ENCODE measurements around the gene RBM15B.

RBM15B gene

GRCh38 chr3:51392355-51393133 is 1.5 kb downstream of the RBM15B start:
- no peak for DNase-seq

DNA sequence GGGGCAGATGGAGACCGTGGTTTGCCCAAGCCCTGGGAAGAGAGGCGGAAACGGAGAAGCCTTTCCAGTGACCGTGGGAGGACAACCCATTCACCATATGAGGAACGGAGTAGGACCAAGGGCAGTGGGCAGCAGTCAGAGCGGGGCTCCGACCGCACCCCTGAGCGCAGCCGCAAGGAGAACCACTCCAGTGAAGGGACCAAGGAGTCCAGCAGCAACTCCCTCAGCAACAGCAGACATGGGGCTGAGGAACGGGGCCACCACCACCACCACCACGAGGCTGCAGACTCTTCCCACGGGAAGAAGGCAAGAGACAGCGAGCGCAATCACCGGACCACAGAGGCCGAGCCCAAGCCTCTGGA is 2.0 kb downstream of the RBM15B start:
- DNase-seq: no peak

DNA sequence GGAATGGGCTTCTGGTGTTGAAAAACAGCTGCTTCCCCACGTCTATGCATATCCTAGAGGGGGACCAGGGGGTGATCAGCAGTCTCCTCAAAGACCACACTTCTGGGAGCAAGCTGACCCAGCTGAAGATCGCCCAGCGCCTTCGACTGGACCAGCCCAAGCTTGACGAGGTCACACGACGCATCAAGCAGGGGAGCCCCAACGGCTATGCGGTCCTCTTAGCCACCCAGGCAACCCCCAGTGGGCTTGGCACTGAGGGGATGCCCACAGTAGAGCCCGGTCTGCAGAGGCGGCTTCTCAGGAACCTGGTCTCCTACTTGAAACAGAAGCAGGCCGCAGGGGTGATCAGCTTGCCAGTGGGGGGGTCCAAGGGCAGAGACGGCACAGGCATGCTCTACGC is 2.5 kb downstream of the RBM15B start:
- DNase-seq: no peak

DNA sequence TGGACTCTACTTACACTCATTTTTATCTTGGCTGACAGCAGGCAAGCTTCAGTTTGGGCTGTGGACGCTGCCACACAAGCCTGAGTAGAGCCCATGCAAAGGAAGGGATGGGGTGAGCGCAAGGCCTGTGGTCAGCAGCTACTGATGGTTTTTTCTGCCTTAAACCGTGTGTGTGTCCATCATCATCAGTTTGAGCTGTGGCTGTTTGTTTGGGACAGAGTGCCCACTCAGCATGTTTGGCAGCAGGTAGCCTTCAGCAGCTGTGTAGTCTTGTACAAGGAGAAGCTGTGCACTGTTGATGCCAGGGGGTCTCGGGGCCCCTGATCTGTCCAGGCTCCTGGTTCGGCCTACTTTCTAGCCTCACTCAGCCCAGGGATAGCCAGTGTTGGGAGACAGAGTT is 3.5 kb downstream of the RBM15B start:
- no peak for DNase-seq

DNA sequence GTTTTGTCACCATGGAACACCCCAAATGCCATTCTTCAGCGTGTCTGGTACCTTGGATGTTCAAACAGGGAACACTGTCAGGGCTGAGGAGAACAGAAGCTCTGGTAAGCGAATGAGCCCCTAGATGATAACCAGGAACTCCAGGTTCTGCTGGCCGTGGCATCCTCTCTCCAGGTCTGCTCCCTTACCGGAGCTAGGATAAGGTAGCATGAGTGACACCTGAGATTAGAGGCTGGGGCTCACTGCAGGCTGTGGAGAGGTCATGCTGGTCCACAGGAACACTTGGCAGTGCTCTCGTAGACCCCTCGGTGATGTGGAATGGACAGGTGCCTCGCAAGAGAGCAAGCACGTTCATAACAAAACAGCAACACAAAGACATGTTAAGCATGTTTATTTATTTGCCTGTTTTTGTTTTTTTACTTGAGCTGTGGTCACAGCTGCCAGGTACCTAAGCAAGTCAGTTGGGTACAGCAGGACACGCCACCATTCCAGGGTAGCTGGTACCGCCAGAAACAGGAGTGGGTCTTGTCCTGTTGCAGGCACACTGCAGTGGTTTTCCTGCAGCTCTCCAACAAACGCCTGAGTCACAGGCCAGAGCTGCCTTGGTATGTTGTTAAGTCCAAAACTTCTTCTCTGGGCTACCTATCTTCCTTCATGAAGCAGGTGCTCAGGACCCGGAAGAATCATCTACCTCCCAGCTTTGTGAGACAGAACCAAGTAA is 4.6 kb downstream of the RBM15B start:
- DNase-seq: no peak

DNA sequence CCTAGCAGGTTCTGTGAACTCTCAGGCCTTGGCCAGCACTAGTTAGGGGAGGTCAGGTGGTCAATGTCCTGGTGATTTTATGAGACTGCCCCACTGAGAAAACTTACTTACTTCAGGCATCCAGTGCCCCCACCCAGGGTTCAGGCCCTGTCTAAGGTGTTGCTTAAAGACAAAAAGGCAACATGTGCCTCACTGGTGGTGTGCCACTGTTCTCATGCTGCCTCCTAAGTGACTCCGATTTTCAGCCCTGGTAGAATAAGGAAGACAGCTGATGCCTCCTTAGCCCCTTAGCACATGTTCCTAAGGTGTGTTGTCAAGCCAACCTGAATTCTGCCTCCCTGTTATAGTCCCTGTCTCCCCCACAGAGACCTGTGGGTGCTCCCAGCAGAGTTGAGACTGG is 5.3 kb downstream of the RBM15B start:
- DNase-seq: no peak

- no peak for DNase-seq
Measured at GRCh38 chr3:51397392-51397791, 6.3 kb downstream of the RBM15B start.

GRCh38 chr3:51398595-51399310 is 7.7 kb downstream of the RBM15B start:
- DNase-seq: no peak

GRCh38 chr3:51400166-51400565 is 9.1 kb downstream of the RBM15B start:
- no peak for DNase-seq

DNA sequence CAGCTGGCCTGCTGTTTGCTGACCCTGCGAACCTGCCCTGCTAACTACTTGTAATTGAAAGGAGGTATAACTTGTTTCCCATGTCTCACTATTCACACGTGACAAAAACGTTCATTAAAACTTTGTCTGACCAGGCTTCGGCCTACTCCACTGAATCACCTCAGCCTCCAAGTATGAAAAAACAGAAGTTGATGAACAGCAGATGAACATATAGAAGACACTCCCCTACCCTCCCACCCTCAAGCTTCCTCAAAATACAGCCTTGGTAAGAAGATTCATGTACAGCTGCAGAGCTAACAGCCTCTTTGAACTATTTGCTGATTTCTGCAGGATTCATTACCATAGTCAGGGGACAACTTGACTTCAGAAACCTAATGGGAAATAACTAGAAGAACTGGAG is 10.7 kb downstream of the RBM15B start:
- no peak for DNase-seq

DNA sequence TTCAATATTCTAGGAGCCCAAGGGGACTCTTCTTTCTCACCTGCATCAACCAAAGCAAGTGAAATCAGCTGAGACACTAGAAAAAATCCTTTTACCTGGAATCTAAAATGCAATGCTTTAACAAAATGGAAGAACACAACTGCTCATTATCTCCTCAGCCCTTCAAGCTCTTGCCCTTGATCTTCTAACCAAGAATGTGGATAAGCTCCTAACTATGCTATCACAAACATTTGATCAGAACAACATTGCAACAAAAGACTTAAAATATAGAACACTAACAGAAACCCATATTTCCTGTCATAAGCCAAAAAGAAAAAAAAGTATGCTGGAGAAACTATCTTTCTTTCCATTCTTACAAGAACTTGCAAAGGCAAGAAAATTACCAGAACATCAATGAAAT is 12.6 kb downstream of the RBM15B start:
- no peak for DNase-seq

DNA sequence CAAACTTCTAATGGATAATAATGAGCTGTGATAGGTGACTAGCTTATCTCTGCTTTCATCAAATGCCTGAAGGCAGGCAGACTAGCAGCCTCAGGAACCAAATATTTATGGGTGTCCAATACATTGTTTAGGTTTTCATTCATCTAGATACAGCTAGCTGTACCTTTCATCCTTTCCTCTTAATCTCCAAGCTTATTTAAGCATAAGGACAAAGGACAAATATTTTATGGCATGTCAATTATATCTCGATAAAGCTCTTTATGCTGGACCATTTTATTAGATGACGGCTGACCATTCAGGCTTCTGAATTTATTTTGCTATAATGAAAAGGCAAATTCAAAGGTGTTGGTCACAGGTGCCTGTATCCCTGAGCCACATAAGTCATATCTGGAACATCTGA is 16.9 kb downstream of the RBM15B start:
- DNase-seq: no peak

DNA sequence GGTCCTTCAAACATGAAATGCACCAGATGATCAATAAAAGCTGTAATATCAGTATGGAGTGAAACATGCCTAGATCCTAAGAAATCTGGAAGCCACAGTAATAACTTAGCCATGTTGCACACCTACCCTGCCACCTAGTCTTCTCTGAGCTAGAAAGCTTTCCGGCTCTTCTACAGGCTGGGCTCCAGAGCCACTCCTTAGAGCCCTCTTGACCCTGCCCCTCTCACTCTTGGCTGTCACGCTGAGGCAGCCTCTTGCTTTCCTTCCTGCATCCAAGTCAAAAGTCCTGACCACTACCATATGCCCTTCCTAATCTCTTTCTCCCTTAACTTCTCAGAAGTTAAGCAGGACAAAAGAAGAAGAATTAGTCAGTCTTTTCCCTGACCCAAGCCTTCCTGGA is 17.7 kb downstream of the RBM15B start:
- DNase-seq: no peak

DNA sequence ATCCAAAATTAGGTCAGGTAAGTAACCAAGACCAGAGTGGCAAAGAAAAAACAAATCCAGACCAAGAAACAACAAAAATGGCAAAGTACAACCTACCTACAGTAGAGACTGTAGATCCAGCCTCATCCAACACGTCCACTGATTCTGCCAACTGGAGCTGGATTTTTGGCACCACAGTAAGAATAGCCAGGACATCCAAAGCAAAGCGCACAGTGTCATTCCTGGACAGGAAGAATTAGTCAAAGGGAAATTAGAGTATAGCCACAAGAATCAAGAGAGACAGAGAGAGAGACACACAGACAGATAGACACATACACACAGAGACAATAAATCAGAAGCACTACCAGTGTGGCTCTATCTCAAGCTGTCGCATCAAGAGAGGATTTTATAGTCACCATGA is 31.1 kb downstream of the RBM15B start:
- no peak for DNase-seq

GRCh38 chr3:51426921-51427320 is 35.8 kb downstream of the RBM15B start:
- no peak for DNase-seq

DNA sequence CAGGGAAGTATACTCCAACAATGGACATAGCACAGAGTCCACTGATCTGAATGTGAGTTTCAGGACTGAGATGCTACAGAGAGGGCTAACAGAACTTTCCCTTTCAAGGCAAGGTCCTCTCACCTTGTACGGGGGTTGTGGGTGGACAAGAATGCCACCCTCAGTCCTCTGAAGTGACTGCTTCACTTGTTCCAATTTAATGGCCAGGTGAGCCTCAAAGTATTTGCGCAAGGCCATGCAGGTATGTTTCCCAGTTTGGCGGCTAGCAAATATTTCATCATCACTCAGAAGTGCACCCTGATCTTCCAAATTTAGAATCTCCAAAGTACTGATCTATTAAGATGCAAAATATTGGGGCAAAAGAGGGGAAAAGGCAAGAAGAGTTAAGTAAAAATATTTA is 38.1 kb downstream of the RBM15B start:
- DNase-seq: no peak

DNA sequence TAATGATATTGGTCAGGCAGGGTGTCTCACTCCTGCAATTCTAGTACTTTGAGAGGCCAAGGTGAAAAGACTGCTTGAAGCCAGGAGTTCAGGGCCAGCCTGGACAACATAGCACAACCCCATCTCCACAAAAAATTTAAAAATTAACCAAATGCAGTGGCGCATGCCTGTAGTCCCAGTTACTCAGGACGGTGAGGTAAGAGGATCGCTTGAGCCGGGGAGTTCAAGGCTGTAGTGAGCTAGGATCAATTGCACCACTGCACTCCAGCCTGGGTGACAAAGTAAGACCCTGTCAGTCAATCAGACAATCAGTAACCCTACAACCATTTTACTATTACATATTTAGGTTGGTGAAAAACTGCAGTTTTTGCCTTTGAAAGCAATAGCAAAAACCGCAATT is 43.0 kb downstream of the RBM15B start:
- DNase-seq: no peak

GRCh38 chr3:51434746-51435327 is 43.8 kb downstream of the RBM15B start:
- no peak for DNase-seq

GRCh38 chr3:51436998-51437639 is 46.0 kb downstream of the RBM15B start:
- no peak for DNase-seq

GRCh38 chr3:51441282-51442030 is 50.4 kb downstream of the RBM15B start:
- DNase-seq: no peak

GRCh38 chr3:51445544-51446280 is 54.6 kb downstream of the RBM15B start:
- DNase-seq: no peak
